Activated CD4-positive, CD25-positive, alpha-beta regulatory T cell treated with anti-CD3 and anti-CD28 coated beads, Interleukin-2, amount 50 U/mL, for 24 hours (primary cell): ENCODE data around the gene CD74.
"Not testable (repeated sequence)": the region's sequence is repeated elsewhere in the genome, so short reads cannot be mapped to it uniquely, and the experiment has no call there.

Experiments used
- ATAC-seq, 2 donors: fragments of 150-1000 bp; cut with Tn5 transposase; one replicate each; pipeline ENCODE4 v1.10.0; 2021; ENCODE audit warnings: mild to moderate bottlenecking in 1 of 2, moderate library complexity in 1 of 2

The CD74 gene

GRCh38 chr5:150441813-150442698 lies 29.3 kb upstream of the CD74 start:
- no peak for ATAC-seq

- ATAC-seq = no peak
These were observed 28.5 kb upstream of the CD74 start for GRCh38 chr5:150440948-150441812.

DNA sequence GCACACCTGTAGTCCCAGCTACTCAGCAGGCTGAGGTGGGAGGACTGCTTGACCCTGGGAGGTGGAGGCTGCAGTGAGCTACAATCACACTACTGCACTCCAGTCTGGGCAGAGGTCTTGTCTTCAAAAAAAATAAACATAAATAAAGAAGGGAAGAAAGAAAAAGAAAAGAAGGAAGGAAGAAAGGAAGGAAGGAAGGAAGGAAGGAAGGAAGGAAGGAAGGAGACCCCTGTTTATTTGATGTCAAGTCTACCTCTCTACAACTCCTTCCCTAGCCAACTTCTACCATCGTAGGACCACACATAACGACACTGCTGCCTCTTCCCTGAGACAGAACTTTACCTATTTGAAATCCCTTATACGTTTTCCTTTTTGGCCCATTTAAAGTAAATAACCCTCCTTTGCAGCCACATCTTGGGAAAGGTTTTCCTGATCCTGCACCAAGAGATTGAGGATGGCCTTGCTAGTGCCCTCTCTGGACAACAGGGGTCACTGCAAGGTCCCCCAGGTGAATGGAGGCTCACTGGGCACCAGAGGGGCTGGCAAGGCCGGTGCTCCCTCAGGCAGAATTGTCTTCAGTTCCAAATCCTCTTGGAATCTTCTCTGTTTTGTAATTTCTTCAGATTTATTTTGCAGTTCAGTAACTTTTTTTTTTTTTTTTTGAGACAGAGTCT lies 26.3 kb upstream of the CD74 start:
- no peak for ATAC-seq

DNA sequence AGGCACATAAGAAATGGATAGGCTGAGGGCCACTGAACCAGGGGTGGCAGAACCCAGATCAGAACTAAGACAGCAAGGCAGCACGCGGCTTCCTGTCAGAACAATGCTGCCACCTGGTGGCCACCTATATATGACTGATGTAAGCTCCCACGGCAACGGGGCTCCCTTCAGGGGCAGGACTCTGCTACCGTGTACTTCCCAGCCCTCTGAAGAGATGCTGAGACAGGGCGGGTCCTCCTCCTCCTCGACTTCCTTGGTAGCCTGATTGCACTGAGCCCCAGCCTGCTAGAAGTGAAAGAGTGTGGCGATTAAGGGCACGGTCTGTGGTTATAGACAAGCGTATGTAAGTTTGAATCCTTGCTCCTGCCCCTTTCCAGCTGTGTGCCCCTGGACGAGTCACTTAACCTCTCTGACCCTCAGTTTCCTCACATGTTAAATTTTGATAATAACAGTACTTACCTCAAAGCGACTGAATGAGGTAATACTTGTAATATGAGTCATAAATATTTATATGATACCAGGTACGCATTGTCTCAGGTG lies 23.5 kb upstream of the CD74 start:
- ATAC-seq = peak; percentile 91 to 93

- ATAC-seq = no peak
These were observed 21.8 kb upstream of the CD74 start for GRCh38 chr5:150434464-150434863.

DNA sequence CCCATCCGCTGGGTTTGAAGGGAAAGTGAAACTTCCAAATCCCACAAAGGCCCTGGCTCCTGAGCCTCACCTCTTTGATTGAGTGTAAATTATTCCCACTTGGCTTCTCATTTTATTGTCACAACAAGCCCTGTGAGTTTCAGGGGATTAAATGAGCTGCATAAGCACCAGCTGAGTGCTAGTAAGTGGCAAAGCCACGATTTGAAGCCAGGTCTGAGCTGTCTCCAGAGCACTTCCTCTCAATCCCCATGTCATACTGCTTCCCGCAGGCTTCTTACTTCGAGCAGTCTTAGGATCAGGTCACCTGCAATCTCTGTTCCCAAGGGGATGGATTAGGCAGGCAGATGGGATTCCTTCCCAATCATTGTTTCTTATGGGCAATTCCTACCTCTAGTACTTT lies 18.9 kb upstream of the CD74 start:
- ATAC-seq = no peak

DNA sequence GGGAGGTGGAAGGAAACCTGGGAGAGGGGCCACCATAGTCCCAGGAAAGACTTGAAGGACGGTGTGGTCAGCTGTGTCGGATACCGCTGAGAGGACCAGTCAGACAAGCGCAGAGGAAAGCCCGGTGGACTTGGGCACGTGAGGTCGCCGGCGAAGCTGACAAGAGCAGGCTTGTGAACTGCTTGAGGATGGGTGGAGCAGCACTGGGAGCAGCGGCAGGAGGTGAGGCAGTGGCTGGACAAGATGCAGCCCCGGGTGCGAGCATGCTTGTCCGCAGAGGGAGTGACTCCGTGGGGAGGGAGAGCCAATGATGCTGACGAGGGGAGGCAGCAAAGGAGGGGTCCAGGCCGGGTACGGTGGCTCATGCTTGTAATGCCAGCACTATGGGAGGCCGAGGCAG lies 18.3 kb upstream of the CD74 start:
- no peak for ATAC-seq

- peak in 1 of 2 donors; percentile 20 for ATAC-seq
These were observed 16.7 kb upstream of the CD74 start for GRCh38 chr5:150429410-150429873.

DNA sequence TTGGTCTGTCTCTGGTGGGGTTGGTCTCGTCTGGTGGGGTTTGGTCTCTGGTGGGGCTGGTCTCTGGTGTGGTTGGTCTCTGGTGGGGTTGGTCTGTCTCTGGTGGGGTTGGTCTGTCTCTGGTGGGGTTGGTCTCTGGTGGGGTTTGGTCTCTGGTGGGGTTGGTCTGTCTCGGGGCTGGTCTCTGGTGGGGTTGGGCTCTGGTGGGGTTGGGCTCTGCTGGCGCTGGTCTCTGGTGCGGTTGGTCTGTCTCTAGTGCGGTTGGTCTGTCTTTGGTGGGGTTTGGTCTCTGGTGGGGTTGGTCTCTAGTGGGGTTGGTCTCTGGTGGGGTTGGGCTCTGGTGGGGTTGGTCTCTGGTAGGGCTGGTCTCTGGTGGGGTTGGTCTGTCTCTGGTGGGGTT lies 16.3 kb upstream of the CD74 start:
- ATAC-seq = no peak

- ATAC-seq = no peak
These were observed 15.6 kb upstream of the CD74 start for GRCh38 chr5:150428106-150428876.

- not testable (repeated sequence) for ATAC-seq
These were observed 13.5 kb upstream of the CD74 start for GRCh38 chr5:150426165-150426564.

- no peak for ATAC-seq
These were observed 10.0 kb upstream of the CD74 start for GRCh38 chr5:150422758-150423157.

GRCh38 chr5:150422075-150422474 lies 9.4 kb upstream of the CD74 start:
- no peak for ATAC-seq

GRCh38 chr5:150419630-150420270 lies 7.0 kb upstream of the CD74 start:
- ATAC-seq = no peak

DNA sequence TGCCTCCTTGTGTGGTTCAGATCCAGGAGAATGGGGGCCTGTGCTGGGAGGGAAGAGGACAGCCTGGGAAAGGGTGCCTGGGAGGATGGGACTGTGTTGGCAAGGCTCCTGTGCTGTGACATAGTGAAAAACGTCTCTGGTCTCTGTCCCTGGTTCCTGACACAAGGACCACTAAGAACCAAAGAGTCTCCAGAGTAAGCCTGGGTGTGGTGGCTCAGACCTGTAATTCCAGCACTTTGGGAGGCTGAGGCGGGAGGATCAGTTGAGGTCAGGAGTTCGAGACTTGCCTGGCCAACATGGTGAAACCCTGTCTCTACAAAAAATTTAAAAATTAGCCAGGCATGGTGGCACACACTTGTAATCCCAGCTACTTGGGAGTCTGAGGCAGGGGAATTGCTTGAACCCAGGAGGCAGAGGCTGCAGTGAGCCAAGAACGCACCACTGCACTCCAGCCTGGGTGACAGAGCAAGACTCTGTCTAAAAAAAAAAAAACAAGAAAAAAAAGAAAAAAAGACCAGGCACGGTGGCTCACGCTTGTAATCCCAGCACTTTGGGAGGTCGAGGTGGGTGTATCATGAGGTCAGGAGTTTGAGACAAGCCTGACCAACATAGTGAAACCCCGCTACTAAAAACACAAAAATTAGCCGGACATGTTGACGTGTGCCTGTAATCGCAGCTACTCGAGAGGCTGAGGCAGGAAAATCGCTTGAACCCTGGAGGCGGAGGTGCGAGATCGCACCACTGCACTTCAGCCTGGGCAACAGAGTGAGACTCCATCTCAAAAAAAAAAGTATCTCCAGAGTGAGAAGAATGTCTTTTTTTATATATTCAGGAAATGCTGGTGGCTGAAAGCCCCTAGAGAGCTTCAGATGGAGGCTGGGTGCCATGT lies 1.4 kb upstream of the CD74 start:
- not testable (repeated sequence) for ATAC-seq

- ATAC-seq = no peak
These were observed 629 bp upstream of the CD74 start for GRCh38 chr5:150413176-150413901.

DNA sequence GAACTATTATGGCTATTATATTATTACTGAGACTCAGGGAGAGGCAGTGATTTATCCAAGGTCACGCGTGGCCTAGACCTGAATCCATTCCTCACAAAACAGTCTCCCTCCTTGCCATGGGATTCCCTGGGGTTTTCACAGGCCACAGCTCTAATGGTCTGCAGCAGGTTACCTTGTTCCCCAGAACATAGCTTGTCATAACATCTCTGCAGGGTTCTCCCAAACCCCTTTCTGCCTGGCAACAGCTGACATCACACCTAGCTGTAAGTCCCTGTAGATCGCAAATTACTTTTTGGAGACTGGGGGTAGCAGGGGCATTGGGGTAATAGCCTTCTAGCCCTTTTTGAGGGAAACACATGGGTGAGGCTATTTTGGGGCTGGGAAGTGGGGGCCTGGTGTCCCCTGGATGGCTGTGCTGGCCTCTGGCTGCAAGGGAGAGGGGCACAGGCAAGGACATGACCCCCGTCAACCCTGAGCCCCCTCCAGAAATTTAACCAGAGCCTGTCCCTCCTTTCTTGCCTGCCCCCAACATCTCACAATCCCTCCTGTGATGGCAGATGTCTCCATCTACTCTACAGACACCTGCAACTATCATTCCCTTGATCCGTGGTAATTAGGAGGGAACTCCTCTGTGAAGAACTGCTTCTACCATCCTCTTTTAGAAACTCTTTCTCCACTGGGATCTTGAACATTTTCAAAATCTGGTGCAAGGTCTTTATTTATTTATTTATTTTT lies 1.3 kb downstream of the CD74 start:
- ATAC-seq = peak; percentile 19

DNA sequence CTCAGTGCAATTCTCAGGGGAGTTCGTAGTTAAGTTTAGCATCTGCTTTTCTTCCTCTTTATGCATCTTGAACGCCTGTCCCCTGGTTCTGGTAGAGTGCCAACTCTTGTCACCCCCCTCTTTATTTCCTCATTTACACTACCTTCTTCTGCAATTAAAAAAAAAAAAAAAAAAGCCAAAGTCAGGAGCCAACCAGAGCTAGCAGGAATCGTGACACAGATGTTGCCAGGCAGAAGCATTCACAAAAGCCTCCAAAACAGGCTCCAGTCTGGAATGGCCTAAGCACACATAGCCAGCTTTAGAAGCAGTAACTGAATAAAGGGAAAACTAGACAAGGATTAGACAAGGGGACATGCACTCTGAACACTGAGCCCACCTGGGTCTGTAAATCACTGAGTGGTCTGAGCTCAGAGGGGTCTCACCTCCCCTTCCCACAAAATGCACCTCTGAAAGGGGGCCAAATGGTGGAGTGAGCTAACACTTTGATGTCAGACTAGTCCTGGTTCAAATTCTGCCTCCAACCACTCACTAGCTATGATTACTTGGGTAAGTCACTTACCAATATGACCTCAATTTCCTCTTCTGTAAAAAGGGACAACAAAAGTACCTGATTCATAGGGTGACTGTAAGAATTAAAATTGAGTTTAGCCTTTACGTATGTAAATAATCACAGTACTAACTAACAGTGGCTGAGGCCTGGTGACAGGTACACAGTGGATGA lies 2.0 kb downstream of the CD74 start:
- peak; percentile 33 to 43 for ATAC-seq
